Activated CD4-positive, alpha-beta T cell treated with anti-CD3 and anti-CD28 coated beads for 36 hours (primary cell): Measurements from ENCODE around the gene TSPAN5. TPM values are rescaled to one million over a fixed set of nuclear protein-coding genes. Genes with fewer than 3 reads are reported as not detected.

Experiments
- ATAC-seq: fragments of 200-7000 bp; cut with Tn5 transposase; one replicate; pipeline ENCODE4 v1.10.0; 2021; ENCODE audit warnings: mild to moderate bottlenecking, moderate library complexity
- CTCF ChIA-PET: fragments of 350-600 bp; sonication (Branson Sonifier 250); formaldehyde crosslinking; loops from one replicate; lab custom pipeline; 2021; ENCODE audit warnings: antibody characterized with exemption; lab: Charles Lee
- POLR2A ChIA-PET: fragments of 350-600 bp; sonication (Branson Sonifier 250); formaldehyde crosslinking; loops from one replicate; lab custom pipeline; 2021; ENCODE audit warnings: antibody characterized with exemption, inconsistent platforms; lab: Charles Lee
- DNase-seq: peaks from one replicate; pipeline ENCODE4 v3.0.0-alpha.2; 2020
- H3K27ac Mint-ChIP-seq: one replicate; pipeline ENCODE4 v1.8.0; 2021; ENCODE audit warnings: mixed read lengths
- H3K27me3 Mint-ChIP-seq: one replicate; pipeline ENCODE4 v1.8.0; 2021; ENCODE audit warnings: mixed read lengths
- H3K36me3 Mint-ChIP-seq: one replicate; pipeline ENCODE4 v1.8.0; 2021; ENCODE audit warnings: low read depth, mixed read lengths
- H3K4me1 Mint-ChIP-seq: one replicate; pipeline ENCODE4 v1.8.0; 2021; ENCODE audit warnings: mixed read lengths
- H3K4me3 Mint-ChIP-seq: one replicate; pipeline ENCODE4 v1.8.0; 2021; ENCODE audit warnings: mild to moderate bottlenecking, moderate library complexity, mixed read lengths
- H3K9me3 Mint-ChIP-seq: one replicate; pipeline ENCODE4 v1.8.0; 2021; ENCODE audit warnings: low read depth, mixed read lengths
- intact Hi-C, 2 experiments: fragments of 100-400 bp; cut with DNase I in 1 of 2; cut with micrococcal nuclease in 1 of 2; formaldehyde crosslinking; loops; one replicate each; pipeline versions ENCODE4 v1.14.2 to v1.15.1; 2022 to 2024; cut with DNase I, micrococcal nuclease
- total RNA-seq, 2 experiments: library from RNA; stranded (reverse); gene quantifications; one replicate each; pipeline ENCODE4 v1.2.3, GENCODE V29; 2021

Gene TSPAN5
- total RNA-seq, 2 experiments from 2014 or later: 18.4 to 23.6 TPM

GRCh38 chr4:98631506-98631905 lies 26.9 kb downstream of the TSPAN5 start:
- ChIA-PET POLR2A (no interaction called here), CTCF (no interaction called here)
- intact Hi-C loops: loop anchor here in 1 of 2 experiments (10.0 kb wide), 1 partner anchor 597 kb away; no protein-coding TSS in a partner anchor

DNA sequence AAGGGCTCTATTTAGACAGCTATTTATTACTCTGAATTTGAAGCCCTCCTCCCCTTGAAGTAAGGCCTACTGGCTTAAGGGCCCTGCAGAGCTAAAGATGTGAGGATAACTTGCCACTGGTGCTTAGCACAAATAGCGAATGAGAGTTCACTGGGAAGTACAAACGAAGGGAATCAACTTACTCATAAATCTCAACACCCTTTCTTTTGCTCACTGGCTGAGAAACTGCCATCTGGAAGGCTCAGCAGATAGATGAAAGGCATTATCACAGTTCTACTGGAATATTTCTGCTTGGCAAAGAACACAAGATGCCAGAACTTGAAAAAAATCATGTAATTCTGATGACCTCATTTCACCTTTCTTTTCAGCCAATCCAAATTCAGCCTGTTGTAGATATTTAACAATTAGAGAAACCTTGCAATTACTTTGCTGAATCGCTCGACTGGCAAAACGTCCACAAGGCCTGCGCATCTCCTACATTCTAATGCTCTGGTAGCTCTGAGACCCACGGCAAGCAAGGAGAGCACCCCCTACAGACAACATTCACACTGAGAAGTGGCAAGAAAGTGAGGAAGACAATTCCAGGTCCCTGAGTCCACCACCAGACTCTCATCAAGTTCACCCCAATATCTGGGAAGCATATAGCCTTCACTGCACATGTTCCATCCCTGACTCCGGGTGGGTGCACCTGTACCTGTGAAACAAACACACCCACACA lies 27.5 kb downstream of the TSPAN5 start:
- Mint-ChIP-seq H3K27ac (no peak overlapping the region), H3K4me3 (no peak overlapping the region), H3K27me3 (no peaks in the 10 kb centered on the region), H3K4me1 (peaks cover 32% of the 10 kb centered on the region), H3K36me3 (peaks cover 4% of the 10 kb centered on the region), H3K9me3 (no peaks in the 10 kb centered on the region)
- intact Hi-C loops: loop anchor here in 1 of 2 experiments (10.0 kb wide), 1 partner anchor 596 kb away; no protein-coding TSS in a partner anchor
- ChIA-PET POLR2A (no interaction called here), CTCF (interaction anchor here (0.7 to 0.8 kb wide), 3 partner anchors 11 to 226 kb away, joined by 3 read pairs; no protein-coding TSS in a partner anchor)
- no peak for DNase-seq
- ATAC-seq: no peak

More at GRCh38 chr4:98631506-98631905, 26.9 kb downstream of the TSPAN5 start:
- H3K27me3 Mint-ChIP-seq: no peaks in the 10 kb centered on the region
- ATAC-seq (no peak), DNase-seq (no peak)
- peaks cover 4% of the 10 kb centered on the region for H3K36me3 Mint-ChIP-seq
- peaks cover 26% of the 10 kb centered on the region for H3K4me1 Mint-ChIP-seq
- no peak overlapping the region for H3K27ac Mint-ChIP-seq
- no peak overlapping the region for H3K4me3 Mint-ChIP-seq
- H3K9me3 Mint-ChIP-seq: no peaks in the 10 kb centered on the region

DNA sequence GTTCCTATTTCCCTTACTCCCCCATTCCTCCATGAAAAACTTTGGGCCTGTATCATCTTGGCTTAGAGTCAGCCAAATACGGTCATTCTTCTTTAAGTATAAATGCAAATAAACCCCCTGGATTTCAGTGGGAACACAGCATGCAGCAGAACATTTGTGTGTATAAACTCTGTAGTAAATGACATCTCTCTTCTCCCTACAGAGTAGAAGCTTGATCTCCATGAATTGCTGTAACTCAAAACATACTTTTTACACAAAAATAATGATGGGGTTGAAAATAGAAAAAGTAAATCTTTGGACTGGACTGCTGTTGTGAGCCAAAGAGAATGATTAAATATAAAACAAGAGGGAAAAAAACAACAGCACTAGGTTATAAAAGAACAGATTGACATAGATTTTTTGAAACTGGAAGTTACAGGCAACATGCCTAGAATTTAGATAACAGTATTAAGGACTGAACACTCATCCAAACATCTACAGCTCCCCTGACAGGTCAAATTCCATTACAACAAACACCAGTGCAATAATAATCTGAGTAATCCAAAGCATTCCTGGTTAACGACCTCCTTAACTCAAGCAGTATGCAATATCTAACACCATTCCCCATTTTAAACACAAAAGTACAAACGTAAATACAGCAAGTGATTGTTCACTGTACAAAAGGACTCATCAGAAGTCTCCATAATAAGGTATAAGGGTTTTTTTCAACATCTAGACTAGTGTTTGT lies 30.7 kb downstream of the TSPAN5 start:
- no peaks in the 10 kb centered on the region for H3K9me3 Mint-ChIP-seq

DNA sequence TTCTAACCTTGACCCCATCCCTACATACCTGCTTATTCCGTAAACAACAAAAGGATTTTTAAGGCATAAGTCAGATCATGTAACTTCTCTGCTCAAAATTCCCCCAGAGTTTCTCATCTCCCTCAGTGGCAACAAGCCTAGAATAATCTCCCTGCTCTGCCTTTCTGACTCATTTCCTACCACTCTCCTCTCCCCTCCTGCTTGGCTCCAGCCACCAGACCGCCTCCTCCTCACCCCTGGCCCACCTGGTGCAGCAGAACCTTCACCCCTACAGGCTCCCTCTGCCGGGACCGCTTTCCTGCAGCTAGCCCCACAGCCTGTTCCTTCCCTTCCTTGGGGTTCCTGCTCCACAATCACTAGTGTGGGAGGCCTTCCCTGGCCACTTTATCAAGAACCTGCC lies 32.1 kb downstream of the TSPAN5 start:
- Mint-ChIP-seq H3K27me3 (no peaks in the 10 kb centered on the region), H3K4me1 (peaks cover 52% of the 10 kb centered on the region), H3K36me3 (peaks cover 3% of the 10 kb centered on the region), H3K9me3 (no peaks in the 10 kb centered on the region), H3K4me3 (no peak overlapping the region), H3K27ac (peak overlapping the region; percentile 5)
- ATAC-seq (peak; percentile 71), DNase-seq (no peak)
- intact Hi-C loops: no loop called here
- CTCF ChIA-PET: no interaction called here
- POLR2A ChIA-PET: no interaction called here

More for the DNA sequence above, 30.7 kb downstream of the TSPAN5 start:
- H3K4me3 Mint-ChIP-seq: no peak overlapping the region
- ChIA-PET CTCF (interaction anchor here (0.6 to 1.0 kb wide), 2 partner anchors 14 to 661 kb away, joined by 3 to 4 read pairs; no protein-coding TSS in a partner anchor), POLR2A (no interaction called here)
- peaks cover 52% of the 10 kb centered on the region for H3K4me1 Mint-ChIP-seq
- no peak for ATAC-seq
- peaks cover 6% of the 10 kb centered on the region for H3K36me3 Mint-ChIP-seq
- DNase-seq: no peak
- intact Hi-C loops: no loop called here
- no peaks in the 10 kb centered on the region for H3K27me3 Mint-ChIP-seq
- no peak overlapping the region for H3K27ac Mint-ChIP-seq

GRCh38 chr4:98625920-98626319 lies 32.5 kb downstream of the TSPAN5 start:
- no peak overlapping the region for H3K4me3 Mint-ChIP-seq
- H3K4me1 Mint-ChIP-seq: peaks cover 52% of the 10 kb centered on the region
- DNase-seq (no peak), ATAC-seq (no peak)
- H3K27ac Mint-ChIP-seq: no peak overlapping the region
- intact Hi-C loops: loop anchor here in 1 of 2 experiments (2.0 kb wide), 1 partner anchor 17 kb away; no protein-coding TSS in a partner anchor
- peaks cover 3% of the 10 kb centered on the region for H3K36me3 Mint-ChIP-seq
- ChIA-PET POLR2A (no interaction called here), CTCF (no interaction called here)
- no peaks in the 10 kb centered on the region for H3K9me3 Mint-ChIP-seq
- H3K27me3 Mint-ChIP-seq: no peaks in the 10 kb centered on the region

GRCh38 chr4:98625399-98625798 lies 33.0 kb downstream of the TSPAN5 start:
- H3K36me3 Mint-ChIP-seq: peaks cover 3% of the 10 kb centered on the region
- ChIA-PET POLR2A (interaction anchor here (0.7 kb wide), 1 partner anchor 159 kb away, joined by 3 read pairs; no protein-coding TSS in a partner anchor), CTCF (no interaction called here)
- intact Hi-C loops: loop anchor here in 1 of 2 experiments (2.0 kb wide), 1 partner anchor 17 kb away; no protein-coding TSS in a partner anchor
- no peak for DNase-seq
- H3K4me3 Mint-ChIP-seq: no peak overlapping the region
- no peaks in the 10 kb centered on the region for H3K27me3 Mint-ChIP-seq
- H3K27ac Mint-ChIP-seq: no peak overlapping the region
- no peak for ATAC-seq
- peaks cover 55% of the 10 kb centered on the region for H3K4me1 Mint-ChIP-seq
- no peaks in the 10 kb centered on the region for H3K9me3 Mint-ChIP-seq

- peak overlapping the region; percentile 35 for H3K27ac Mint-ChIP-seq
- H3K9me3 Mint-ChIP-seq: no peaks in the 10 kb centered on the region
- intact Hi-C loops: loop anchor here in 1 of 2 experiments (2.0 kb wide), 1 partner anchor 16 kb away; no protein-coding TSS in a partner anchor
- H3K27me3 Mint-ChIP-seq: no peaks in the 10 kb centered on the region
- ATAC-seq (no peak), DNase-seq (no peak)
- H3K36me3 Mint-ChIP-seq: peaks cover 3% of the 10 kb centered on the region
- H3K4me1 Mint-ChIP-seq: peaks cover 57% of the 10 kb centered on the region
- POLR2A ChIA-PET: interaction anchor here (0.7 kb wide), 1 partner anchor 160 kb away, joined by 3 read pairs; no protein-coding TSS in a partner anchor
- CTCF ChIA-PET: interaction anchor here (0.7 to 1.4 kb wide), 2 partner anchors 70 to 157 kb away, joined by 3 to 4 read pairs; no protein-coding TSS in a partner anchor
- no peak overlapping the region for H3K4me3 Mint-ChIP-seq
Observed at GRCh38 chr4:98624642-98625041, 33.8 kb downstream of the TSPAN5 start.

- Mint-ChIP-seq H3K4me3 (no peak overlapping the region), H3K36me3 (peaks cover 3% of the 10 kb centered on the region), H3K4me1 (peaks cover 57% of the 10 kb centered on the region), H3K27ac (no peak overlapping the region), H3K9me3 (no peaks in the 10 kb centered on the region), H3K27me3 (no peaks in the 10 kb centered on the region)
- intact Hi-C loops: loop anchor here in 1 of 2 experiments (2.0 kb wide), 1 partner anchor 15 kb away; no protein-coding TSS in a partner anchor
- ChIA-PET CTCF (interaction anchor here (0.7 to 1.4 kb wide), 2 partner anchors 69 to 156 kb away, joined by 3 to 4 read pairs; no protein-coding TSS in a partner anchor), POLR2A (no interaction called here)
- ATAC-seq: no peak
- DNase-seq: no peak
Observed at GRCh38 chr4:98624144-98624543, 34.3 kb downstream of the TSPAN5 start.

DNA sequence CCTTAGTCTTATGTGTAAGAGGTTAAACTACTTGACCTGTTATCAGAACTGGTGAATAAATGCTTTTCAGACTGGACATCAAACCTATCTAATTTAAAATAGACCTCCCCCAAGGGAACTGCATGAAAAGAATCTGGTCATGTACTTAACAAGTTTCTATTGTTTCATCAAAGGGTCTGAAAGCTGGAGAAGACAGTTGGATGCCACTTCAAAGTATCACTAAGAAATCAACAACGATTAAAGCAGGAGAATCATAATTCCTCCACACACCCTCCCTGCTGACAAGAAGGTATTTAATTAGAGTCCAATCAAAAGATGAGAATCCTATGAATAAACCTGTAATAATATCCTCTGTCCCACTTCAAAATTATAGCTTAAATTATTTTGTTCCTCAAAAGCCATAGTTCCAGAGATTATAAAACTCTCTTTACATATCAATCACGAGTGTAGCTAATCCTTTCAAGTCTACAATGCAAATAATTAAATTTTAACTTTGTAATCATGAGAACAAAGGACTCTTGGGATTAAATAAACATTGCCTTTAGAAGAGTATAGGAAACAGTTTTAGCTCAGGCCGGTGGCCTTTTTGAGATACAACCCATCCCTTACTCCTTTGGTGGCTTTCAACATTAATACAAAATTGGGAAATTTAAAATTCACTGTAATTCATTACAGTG lies 35.1 kb downstream of the TSPAN5 start:
- no peak overlapping the region for H3K4me3 Mint-ChIP-seq
- H3K4me1 Mint-ChIP-seq: peaks cover 56% of the 10 kb centered on the region
- ATAC-seq (no peak), DNase-seq (no peak)
- intact Hi-C loops: no loop called here
- no peak overlapping the region for H3K27ac Mint-ChIP-seq
- H3K9me3 Mint-ChIP-seq: no peaks in the 10 kb centered on the region
- ChIA-PET CTCF (interaction anchor here (1.4 kb wide), 1 partner anchor 155 kb away, joined by 4 read pairs; no protein-coding TSS in a partner anchor), POLR2A (interaction anchor here (0.6 to 0.7 kb wide), 2 partner anchors 217 to 894 kb away, joined by 3 read pairs; no protein-coding TSS in a partner anchor)
- no peaks in the 10 kb centered on the region for H3K27me3 Mint-ChIP-seq
- peaks cover 3% of the 10 kb centered on the region for H3K36me3 Mint-ChIP-seq

DNA sequence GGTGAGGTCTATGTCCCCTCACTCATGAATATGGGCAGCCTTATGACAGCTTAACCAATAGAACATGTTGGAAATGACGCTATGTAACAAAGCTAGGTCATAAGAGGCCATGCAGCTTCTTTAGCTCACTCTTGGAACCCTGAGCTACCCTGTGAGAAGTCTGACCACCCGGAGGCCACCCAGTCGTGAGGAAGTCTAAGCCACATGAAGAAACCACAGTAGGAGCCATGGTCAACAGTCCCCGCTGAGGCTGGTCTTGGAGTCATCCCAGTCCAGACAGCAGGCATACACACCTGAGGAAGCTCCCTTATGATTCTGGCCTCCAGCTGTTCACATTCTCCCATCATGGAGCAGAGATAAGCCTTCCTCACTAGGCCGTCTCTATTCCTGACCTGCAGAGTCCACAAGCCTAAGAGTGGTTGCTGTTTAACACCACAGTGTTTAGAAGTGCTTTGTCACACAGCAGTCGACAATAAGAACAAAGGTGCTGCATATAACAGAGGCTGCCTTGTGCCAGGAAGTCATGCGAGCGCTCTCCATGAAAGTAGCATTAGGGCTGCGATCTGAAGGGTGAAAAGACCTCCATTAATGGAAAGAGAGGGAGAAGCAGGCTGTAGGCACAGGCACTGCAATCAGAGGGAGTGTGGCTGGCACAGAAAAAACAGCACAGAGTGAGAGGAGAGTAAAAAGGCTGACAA lies 38.2 kb downstream of the TSPAN5 start:
- Mint-ChIP-seq H3K27ac (no peak overlapping the region), H3K4me3 (no peak overlapping the region)
- intact Hi-C loops: no loop called here

More for the DNA sequence above, 38.2 kb downstream of the TSPAN5 start:
- CTCF ChIA-PET: no interaction called here
- no peak for ATAC-seq
- Mint-ChIP-seq H3K4me1 (peaks cover 35% of the 10 kb centered on the region), H3K9me3 (no peaks in the 10 kb centered on the region), H3K36me3 (no peaks in the 10 kb centered on the region), H3K27me3 (no peaks in the 10 kb centered on the region)
- no peak for DNase-seq
- POLR2A ChIA-PET: no interaction called here
